HAP-1 (cell line): ENCODE results near the gene HS2ST1.
"Not testable (repeated sequence)": the region's sequence is repeated elsewhere in the genome, so short reads cannot be mapped to it uniquely, and the experiment has no call there.

Experiments
- DNase-seq, 2 experiments: peaks; one replicate each; pipeline ENCODE4 v3.0.0-alpha.2; 2016 to 2020; ENCODE audit warnings: low spot score in 2 of 2
- H3K27me3 ChIP-seq: fragments of 250-450 bp; sonication (Bioruptor Pico); 2 replicates; pipeline ENCODE4 v1.5.1; 2020; ENCODE audit warnings: low read depth, mild to moderate bottlenecking, moderate library complexity
- H3K36me3 ChIP-seq: fragments of 250-450 bp; sonication (Bioruptor Pico); replicated peaks from 2 replicates; pipeline ENCODE4 v1.5.1; 2020; ENCODE audit warnings: mild to moderate bottlenecking
- H3K4me1 ChIP-seq: fragments of 250-450 bp; sonication (Bioruptor Pico); 2 replicates; pipeline ENCODE4 v1.5.1; 2020; ENCODE audit warnings: mild to moderate bottlenecking
- H3K4me3 ChIP-seq: fragments of 250-450 bp; sonication (Bioruptor Pico); 2 replicates; pipeline ENCODE4 v1.5.1; 2020; ENCODE audit warnings: mild to moderate bottlenecking, moderate library complexity
- H3K9me3 ChIP-seq: fragments of 250-450 bp; sonication (Bioruptor Pico); 2 replicates; pipeline ENCODE4 v1.5.1; 2020; ENCODE audit warnings: mild to moderate bottlenecking, moderate library complexity
- in situ Hi-C: fragments of 300-500 bp; cut with MboI; formaldehyde crosslinking; loops from 3 replicates; pipeline ENCODE4 v1.14.3; 2020; ENCODE audit warnings: low sequenced_read_pairs, inconsistent platforms, mixed read lengths

HS2ST1 gene

DNA sequence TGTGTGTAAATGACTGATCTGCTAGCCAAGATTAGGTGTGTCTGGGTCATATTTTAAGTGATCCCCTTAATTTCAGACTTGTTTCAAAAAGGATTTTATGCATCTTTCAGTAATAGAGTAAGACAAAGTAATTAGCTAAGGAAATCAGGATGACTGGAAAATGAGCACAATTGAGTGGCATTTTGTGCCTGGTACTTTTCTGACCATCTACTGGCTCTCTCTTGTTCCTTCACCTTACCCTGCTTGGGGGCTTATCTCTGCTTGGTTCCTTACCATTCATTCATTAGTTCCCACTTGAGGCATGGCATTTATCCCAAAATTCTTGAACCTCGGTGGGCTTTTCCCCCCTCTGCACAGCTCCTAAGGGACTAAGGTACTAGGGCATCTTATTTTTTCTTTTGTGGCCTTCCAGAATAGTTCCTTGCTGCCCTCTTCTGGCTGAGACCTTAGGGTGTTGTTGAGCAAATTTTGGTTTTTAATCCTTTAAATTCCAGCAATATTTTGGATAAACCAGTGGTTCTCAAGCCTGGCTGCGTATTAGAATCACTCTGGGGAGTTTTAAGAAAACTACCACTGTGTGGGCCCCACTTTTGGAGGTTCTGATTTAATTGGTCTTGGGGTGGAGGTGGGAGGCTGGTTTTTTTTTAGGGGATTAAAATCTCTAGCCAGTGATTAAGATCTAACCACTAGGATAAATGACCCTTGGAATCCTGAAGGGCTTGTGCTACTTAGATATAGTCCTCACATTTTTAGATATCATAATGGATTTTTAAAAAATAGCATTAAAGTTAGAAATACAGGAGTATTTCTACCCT lies 50.8 kb downstream of the HS2ST1 start:
- no peaks in the 10 kb centered on the region for H3K4me1 ChIP-seq
- H3K36me3 ChIP-seq: 0 out of 2 replicates have a peak, but pooled peaks cover 3% of the 10 kb centered on the region
- peak; percentile 45 for DNase-seq
- in situ Hi-C loops: no loop called here
- H3K4me3 ChIP-seq: no peak overlapping the region
- H3K9me3 ChIP-seq: no peaks in the 10 kb centered on the region
- H3K27me3 ChIP-seq: no peaks in the 10 kb centered on the region

- no peak for DNase-seq
- Histone ChIP-seq H3K4me3 (no peak overlapping the region), H3K4me1 (no peaks in the 10 kb centered on the region), H3K36me3 (0 out of 2 replicates have a peak, but pooled peaks cover 3% of the 10 kb centered on the region), H3K27me3 (no peaks in the 10 kb centered on the region), H3K9me3 (no peaks in the 10 kb centered on the region)
- in situ Hi-C loops: no loop called here
These were observed 51.4 kb downstream of the HS2ST1 start for GRCh38 chr1:86965827-86966182.

DNA sequence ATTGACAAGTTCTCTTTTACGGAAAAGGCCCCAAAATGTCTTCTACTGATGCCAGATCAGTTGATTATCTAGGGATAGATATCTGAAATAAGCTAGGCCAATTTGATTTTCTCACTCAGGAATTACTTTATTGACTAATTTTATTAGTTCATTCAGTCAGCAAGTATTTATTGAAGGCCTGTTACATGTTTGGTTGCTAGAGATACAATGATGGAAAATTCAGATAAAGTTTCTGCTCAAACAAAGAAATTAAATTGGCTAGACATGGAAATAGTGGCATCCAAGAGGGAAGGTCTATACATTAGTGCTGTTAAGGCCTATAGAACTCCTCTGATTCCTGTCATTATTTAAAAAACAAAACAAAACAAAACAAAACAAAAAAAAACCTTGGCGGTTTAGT lies 56.5 kb downstream of the HS2ST1 start:
- no peak for DNase-seq
- Histone ChIP-seq H3K36me3 (no peaks in the 10 kb centered on the region), H3K27me3 (no peaks in the 10 kb centered on the region), H3K4me1 (peaks cover 28% of the 10 kb centered on the region), H3K9me3 (no peaks in the 10 kb centered on the region), H3K4me3 (no peak overlapping the region)
- in situ Hi-C loops: no loop called here

- in situ Hi-C loops: no loop called here
- Histone ChIP-seq H3K4me3 (no peak overlapping the region), H3K9me3 (no peaks in the 10 kb centered on the region), H3K36me3 (no peaks in the 10 kb centered on the region), H3K27me3 (no peaks in the 10 kb centered on the region), H3K4me1 (peaks cover 29% of the 10 kb centered on the region)
- no peak for DNase-seq
These were observed 57.3 kb downstream of the HS2ST1 start for GRCh38 chr1:86971778-86972177.

DNA sequence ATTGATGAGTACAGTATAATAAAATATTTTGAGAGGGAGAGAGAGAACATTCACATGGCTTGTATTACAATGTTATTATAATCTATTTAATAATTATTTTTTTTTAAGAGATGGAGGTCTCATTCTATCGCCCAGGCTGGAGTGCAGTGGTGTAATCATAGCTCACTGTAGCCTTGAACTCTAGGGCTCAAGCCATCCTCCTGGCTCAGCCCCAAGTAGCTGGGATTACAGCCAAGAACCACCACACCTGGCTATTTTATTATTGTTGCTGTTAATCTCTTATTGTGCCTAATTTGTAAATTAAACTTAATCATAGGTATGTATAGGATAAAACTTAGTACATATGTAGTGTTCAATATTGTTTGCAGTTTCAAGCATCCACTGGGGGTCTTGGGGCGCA lies 57.8 kb downstream of the HS2ST1 start:
- Histone ChIP-seq H3K36me3 (no peaks in the 10 kb centered on the region), H3K9me3 (no peaks in the 10 kb centered on the region), H3K4me3 (no peak overlapping the region), H3K27me3 (no peaks in the 10 kb centered on the region), H3K4me1 (peaks cover 34% of the 10 kb centered on the region)
- in situ Hi-C loops: no loop called here
- DNase-seq: no peak

- in situ Hi-C loops: no loop called here
These were observed 61.6 kb downstream of the HS2ST1 start for GRCh38 chr1:86975993-86976550.

DNA sequence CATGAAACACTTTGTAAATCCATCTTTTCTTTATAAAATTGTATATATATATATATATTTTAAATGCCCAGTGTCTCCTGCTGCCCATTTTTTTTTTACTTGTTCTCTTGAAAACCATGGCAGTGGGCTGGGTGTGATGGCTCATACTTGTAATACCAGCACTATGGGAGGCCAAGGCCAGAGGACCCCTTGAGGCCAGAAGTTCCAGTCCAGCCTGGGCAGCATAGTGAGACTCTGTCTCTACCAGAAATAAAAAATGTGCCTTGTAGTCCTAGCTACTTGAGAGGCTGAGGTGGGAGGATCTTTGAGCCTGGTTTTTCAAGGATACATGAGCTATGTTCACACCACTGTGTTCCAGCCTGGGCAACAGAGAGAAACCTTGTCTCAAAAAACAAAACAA lies 62.2 kb downstream of the HS2ST1 start:
- no peak for DNase-seq
- H3K36me3 ChIP-seq: no peaks in the 10 kb centered on the region
- H3K4me3 ChIP-seq: no peak overlapping the region
- H3K27me3 ChIP-seq: no peaks in the 10 kb centered on the region
- peaks cover 34% of the 10 kb centered on the region for H3K4me1 ChIP-seq
- no peaks in the 10 kb centered on the region for H3K9me3 ChIP-seq
- in situ Hi-C loops: no loop called here

More at GRCh38 chr1:86975993-86976550, 61.6 kb downstream of the HS2ST1 start:
- Histone ChIP-seq H3K27me3 (no peaks in the 10 kb centered on the region), H3K9me3 (no peaks in the 10 kb centered on the region), H3K4me1 (peaks cover 36% of the 10 kb centered on the region), H3K36me3 (no peaks in the 10 kb centered on the region), H3K4me3 (no peak overlapping the region)
- DNase-seq: peak; percentile 55 to 93

GRCh38 chr1:86981482-86982213 lies 67.2 kb downstream of the HS2ST1 start:
- peaks cover 12% of the 10 kb centered on the region for H3K4me1 ChIP-seq
- H3K4me3 ChIP-seq: no peak overlapping the region
- in situ Hi-C loops: no loop called here
- H3K27me3 ChIP-seq: no peaks in the 10 kb centered on the region
- H3K36me3 ChIP-seq: no peaks in the 10 kb centered on the region
- DNase-seq: no peak
- H3K9me3 ChIP-seq: no peaks in the 10 kb centered on the region

GRCh38 chr1:86983677-86984076 lies 69.2 kb downstream of the HS2ST1 start:
- H3K36me3 ChIP-seq, H3K9me3 ChIP-seq, H3K27me3 ChIP-seq, H3K4me1 ChIP-seq, in situ Hi-C loops, H3K4me3 ChIP-seq, DNase-seq: not testable (repeated sequence)

- H3K9me3 ChIP-seq: no peaks in the 10 kb centered on the region
- DNase-seq: no peak
- peaks cover 14% of the 10 kb centered on the region for H3K4me1 ChIP-seq
- H3K4me3 ChIP-seq: no peak overlapping the region
- H3K27me3 ChIP-seq: no peaks in the 10 kb centered on the region
- H3K36me3 ChIP-seq: no peaks in the 10 kb centered on the region
- in situ Hi-C loops: no loop called here
These were observed 73.0 kb downstream of the HS2ST1 start for GRCh38 chr1:86987446-86987845.

GRCh38 chr1:86988835-86989234 lies 74.4 kb downstream of the HS2ST1 start:
- peaks cover 14% of the 10 kb centered on the region for H3K4me1 ChIP-seq
- in situ Hi-C loops: no loop called here
- H3K27me3 ChIP-seq: no peaks in the 10 kb centered on the region
- DNase-seq: no peak
- H3K36me3 ChIP-seq: no peaks in the 10 kb centered on the region
- no peaks in the 10 kb centered on the region for H3K9me3 ChIP-seq
- no peak overlapping the region for H3K4me3 ChIP-seq

- DNase-seq, H3K4me1 ChIP-seq, in situ Hi-C loops, H3K27me3 ChIP-seq, H3K4me3 ChIP-seq, H3K36me3 ChIP-seq, H3K9me3 ChIP-seq: not testable (repeated sequence)
These were observed 75.3 kb downstream of the HS2ST1 start for GRCh38 chr1:86989690-86990089.

- Histone ChIP-seq H3K4me1 (peaks cover 10% of the 10 kb centered on the region), H3K4me3 (no peak overlapping the region), H3K27me3 (no peaks in the 10 kb centered on the region), H3K36me3 (no peaks in the 10 kb centered on the region), H3K9me3 (no peaks in the 10 kb centered on the region)
- no peak for DNase-seq
- in situ Hi-C loops: no loop called here
These were observed 76.4 kb downstream of the HS2ST1 start for GRCh38 chr1:86990826-86991225.

DNA sequence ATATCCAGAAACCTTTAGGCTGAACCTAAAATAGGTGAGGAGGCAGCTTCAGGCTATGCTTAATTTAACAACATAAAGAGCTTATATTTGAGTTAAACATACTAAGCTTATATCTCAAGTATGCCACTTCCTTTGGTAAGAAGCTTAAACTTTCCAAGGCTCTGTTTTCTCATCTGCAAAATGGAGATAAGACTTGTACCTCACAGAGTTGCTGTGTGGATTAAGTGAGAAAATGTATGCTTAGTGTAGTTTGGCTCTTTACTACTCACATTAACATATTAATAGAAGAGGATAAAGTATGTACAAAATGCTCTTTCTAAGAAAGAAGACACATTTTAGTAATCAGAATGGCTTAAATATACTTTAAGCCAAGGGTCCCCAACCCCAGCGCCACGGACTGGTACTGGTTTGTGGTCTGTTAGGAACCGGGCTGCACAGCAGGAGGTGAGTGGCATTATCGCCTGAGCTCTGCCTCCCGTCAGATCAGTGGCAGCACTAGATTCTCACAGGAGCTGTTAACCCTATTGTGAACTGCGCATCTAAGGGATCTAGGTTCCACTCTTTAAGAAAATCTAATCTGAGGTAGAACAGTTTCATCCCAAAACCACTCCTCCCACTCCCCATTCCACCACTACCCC lies 77.2 kb downstream of the HS2ST1 start:
- H3K27me3 ChIP-seq: no peaks in the 10 kb centered on the region
- in situ Hi-C loops: no loop called here
- no peak overlapping the region for H3K4me3 ChIP-seq
- peaks cover 10% of the 10 kb centered on the region for H3K4me1 ChIP-seq
- no peaks in the 10 kb centered on the region for H3K36me3 ChIP-seq
- DNase-seq: no peak
- no peaks in the 10 kb centered on the region for H3K9me3 ChIP-seq
